ENCODE measurements around the gene MYOM1.
"Not testable (repeated sequence)": the region's sequence is repeated elsewhere in the genome, so short reads cannot be mapped to it uniquely, and the experiment has no call there.

Gene MYOM1

GRCh38 chr18:3094338-3094684 is 125.5 kb downstream of the MYOM1 start:
- DNase-seq (ENCODE audit: insufficient read length, low spot score), result no peak

GRCh38 chr18:3093624-3094337 is 126.0 kb downstream of the MYOM1 start:
- FAIRE-seq, result peak; percentile 31

More at GRCh38 chr18:3094338-3094684, 125.5 kb downstream of the MYOM1 start:
- no peak for FAIRE-seq

GRCh38 chr18:3092727-3093126 is 127.0 kb downstream of the MYOM1 start:
- no peak for DNase-seq (ENCODE audit: insufficient read length, low spot score)
- no peak for FAIRE-seq

More at GRCh38 chr18:3093624-3094337, 126.0 kb downstream of the MYOM1 start:
- no peak for DNase-seq (ENCODE audit: insufficient read length, low spot score)

- DNase-seq (ENCODE audit: insufficient read length, low spot score) (no peak), FAIRE-seq (no peak)
These were observed 130.2 kb downstream of the MYOM1 start for GRCh38 chr18:3089579-3089978.

GRCh38 chr18:3088449-3088848 is 131.3 kb downstream of the MYOM1 start:
- DNase-seq (ENCODE audit: insufficient read length, low spot score), result no peak
- FAIRE-seq, result no peak

- no peak for DNase-seq (ENCODE audit: insufficient read length, low spot score)
- no peak for FAIRE-seq
These were observed 132.9 kb downstream of the MYOM1 start for GRCh38 chr18:3086871-3087270.

GRCh38 chr18:3085612-3086011 is 134.2 kb downstream of the MYOM1 start:
- DNase-seq (ENCODE audit: insufficient read length, low spot score), result no peak
- no peak for FAIRE-seq

- DNase-seq (ENCODE audit: insufficient read length, low spot score), result no peak
- no peak for FAIRE-seq
These were observed 135.6 kb downstream of the MYOM1 start for GRCh38 chr18:3084206-3084605.

GRCh38 chr18:3083766-3084165 is 136.0 kb downstream of the MYOM1 start:
- DNase-seq (ENCODE audit: insufficient read length, low spot score) (no peak), FAIRE-seq (no peak)

- no peak for FAIRE-seq
These were observed 138.2 kb downstream of the MYOM1 start for GRCh38 chr18:3081584-3081991.

GRCh38 chr18:3079653-3080052 is 140.1 kb downstream of the MYOM1 start:
- FAIRE-seq (no peak), DNase-seq (ENCODE audit: insufficient read length, low spot score) (no peak)

More at GRCh38 chr18:3081584-3081991, 138.2 kb downstream of the MYOM1 start:
- no peak for DNase-seq (ENCODE audit: insufficient read length, low spot score)

GRCh38 chr18:3075491-3075890 is 144.3 kb downstream of the MYOM1 start:
- no peak for FAIRE-seq
- DNase-seq (ENCODE audit: insufficient read length, low spot score), result no peak

- FAIRE-seq (no peak), DNase-seq (ENCODE audit: insufficient read length, low spot score) (no peak)
These were observed 145.7 kb downstream of the MYOM1 start for GRCh38 chr18:3074087-3074486.

GRCh38 chr18:3073353-3073752 is 146.4 kb downstream of the MYOM1 start:
- not testable (repeated sequence) for FAIRE-seq; DNase-seq (ENCODE audit: insufficient read length, low spot score)

GRCh38 chr18:3071676-3072075 is 148.1 kb downstream of the MYOM1 start:
- no peak for DNase-seq (ENCODE audit: insufficient read length, low spot score)
- FAIRE-seq, result no peak

- FAIRE-seq (peak; percentile 11), DNase-seq (ENCODE audit: insufficient read length, low spot score) (no peak)
These were observed 149.9 kb downstream of the MYOM1 start for GRCh38 chr18:3069671-3070433.

GRCh38 chr18:3067722-3068121 is 152.0 kb downstream of the MYOM1 start:
- no peak for DNase-seq (ENCODE audit: insufficient read length, low spot score)
- no peak for FAIRE-seq

GRCh38 chr18:3067165-3067661 is 152.6 kb downstream of the MYOM1 start:
- FAIRE-seq, result no peak

GRCh38 chr18:3066341-3067110 is 153.2 kb downstream of the MYOM1 start:
- FAIRE-seq (no peak), DNase-seq (ENCODE audit: insufficient read length, low spot score) (no peak)

More at GRCh38 chr18:3067165-3067661, 152.6 kb downstream of the MYOM1 start:
- no peak for DNase-seq (ENCODE audit: insufficient read length, low spot score)

GRCh38 chr18:3063766-3064165 is 156.0 kb downstream of the MYOM1 start:
- FAIRE-seq; DNase-seq (ENCODE audit: insufficient read length, low spot score): not testable (repeated sequence)
